DMS53 treated with DMSO at 0.1 percent for 48 hours (cell line): ENCODE data around the gene CYP17A1.
A peak's percentile ranks its signal among the peaks of the same experiment; 100 is the strongest.
"Not testable (repeated sequence)": the region's sequence is repeated elsewhere in the genome, so short reads cannot be mapped to it uniquely, and the experiment has no call there.

Source experiments
- DNase-seq: peaks from one replicate; lab custom pipeline; 2025; ENCODE audit not compliant: unreplicated experiment; lab: John Stamatoyannopoulos, UW

CYP17A1 gene

GRCh38 chr10:102838276-102838927 is 1.2 kb upstream of the CYP17A1 start:
- not testable (repeated sequence) for DNase-seq

- peak; percentile 63 for DNase-seq
Measured at GRCh38 chr10:102835007-102835482, 2.2 kb downstream of the CYP17A1 start.

GRCh38 chr10:102834143-102834542 is 3.1 kb downstream of the CYP17A1 start:
- DNase-seq, result no peak

DNA sequence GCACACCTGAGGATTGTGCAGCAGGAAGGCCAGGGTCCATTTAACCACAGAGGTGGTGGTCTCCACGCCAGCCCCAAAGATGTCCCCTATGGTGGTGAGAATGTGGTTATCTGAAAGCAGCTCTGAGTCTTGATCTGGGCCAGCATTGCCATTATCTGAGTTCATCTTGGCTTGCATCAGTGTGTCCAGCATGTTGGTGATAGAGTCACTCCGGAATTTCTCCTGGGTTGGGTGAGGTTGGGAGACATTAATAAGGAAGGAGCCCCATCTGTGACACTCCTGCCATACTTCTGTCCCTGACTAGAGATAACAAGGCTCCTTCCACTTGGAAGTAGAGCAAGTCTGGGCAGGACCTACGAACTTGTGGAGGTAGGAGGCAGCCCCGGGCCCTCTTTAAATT is 4.2 kb downstream of the CYP17A1 start:
- DNase-seq, result no peak

DNA sequence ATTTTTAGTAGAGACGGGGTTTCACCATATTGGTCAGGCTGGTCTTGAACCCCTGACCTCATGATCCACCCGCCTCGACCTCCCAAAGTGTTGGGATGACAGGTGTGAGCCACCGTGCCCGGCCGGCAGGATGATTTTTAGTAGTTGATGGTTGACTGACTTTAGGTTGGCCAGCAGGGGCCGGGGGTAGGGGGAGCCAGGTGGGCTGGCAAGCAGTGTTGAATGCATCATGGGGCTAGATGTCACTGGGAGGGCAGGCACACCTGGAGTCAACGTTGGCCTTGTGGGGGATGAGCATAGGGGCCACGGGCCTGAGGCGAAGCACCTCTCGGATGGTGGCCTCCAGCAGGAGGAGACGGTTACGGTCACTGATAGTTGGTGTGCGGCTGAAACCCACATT is 5.0 kb downstream of the CYP17A1 start:
- DNase-seq, result no peak

- no peak for DNase-seq
Measured at GRCh38 chr10:102831322-102832071, 5.7 kb downstream of the CYP17A1 start.

DNA sequence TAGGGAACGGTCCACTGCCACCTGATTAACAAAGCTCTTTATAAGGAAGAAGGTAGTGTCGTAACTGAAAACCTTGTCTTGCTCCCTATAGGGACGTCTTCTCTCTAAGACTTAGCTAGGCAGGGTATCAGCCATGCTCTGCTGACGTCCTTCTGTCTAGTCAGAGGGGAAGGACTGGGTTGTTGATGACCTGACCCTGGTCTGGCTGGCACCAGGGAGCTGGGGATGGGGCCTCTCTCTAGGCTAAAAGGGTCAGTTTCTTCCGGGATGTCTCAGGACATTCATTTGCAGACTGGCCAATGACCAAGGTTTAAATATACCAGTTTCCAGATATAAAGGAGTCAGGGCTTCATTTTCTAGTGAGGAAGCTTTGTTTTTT is 9.6 kb downstream of the CYP17A1 start:
- DNase-seq, result no peak

- no peak for DNase-seq
Measured at GRCh38 chr10:102826148-102826796, 10.9 kb downstream of the CYP17A1 start.

- DNase-seq, result no peak
Measured at GRCh38 chr10:102824664-102825063, 12.5 kb downstream of the CYP17A1 start.

DNA sequence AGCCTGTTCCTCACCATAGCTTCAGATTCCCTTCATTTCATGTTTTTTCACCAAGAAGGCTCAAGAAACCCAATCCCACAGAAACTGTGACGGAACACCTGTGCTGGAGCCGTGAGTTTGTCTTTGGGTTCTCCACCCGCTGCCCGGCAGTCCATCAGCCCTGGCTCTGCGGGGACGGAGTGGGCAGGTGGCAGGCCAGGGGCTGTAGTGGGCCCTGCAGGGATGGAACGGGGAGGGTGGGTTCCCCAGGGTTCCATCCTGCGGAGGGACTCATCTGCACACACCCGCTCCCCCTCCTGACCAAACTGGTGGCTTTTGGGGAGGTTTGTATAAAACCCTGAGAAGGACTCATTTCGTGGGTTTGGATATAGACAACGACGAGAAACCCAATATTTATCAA is 15.0 kb downstream of the CYP17A1 start:
- DNase-seq, result no peak

- not testable (repeated sequence) for DNase-seq
Measured at GRCh38 chr10:102820008-102820407, 17.2 kb downstream of the CYP17A1 start.

DNA sequence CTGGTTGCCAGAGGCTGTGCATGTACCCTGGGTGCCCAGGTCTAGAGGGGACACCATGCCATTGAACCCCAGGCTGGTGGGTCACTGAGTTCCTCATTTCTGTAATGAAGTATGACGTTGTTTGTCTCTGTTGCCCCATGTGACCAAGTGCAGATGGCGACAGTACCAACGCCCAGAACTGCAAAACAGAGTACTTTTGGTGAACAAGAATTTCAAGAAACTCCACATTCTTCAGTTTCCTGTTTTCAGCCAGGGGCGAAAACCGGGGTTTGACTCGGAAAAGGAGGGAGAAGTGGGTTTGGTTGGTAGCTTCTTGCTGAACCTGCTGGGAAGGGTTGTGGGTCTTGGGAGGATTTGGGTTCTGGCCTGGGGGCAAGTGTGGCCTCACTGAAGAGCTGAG is 18.2 kb downstream of the CYP17A1 start:
- DNase-seq, result no peak

GRCh38 chr10:102817175-102817574 is 20.0 kb downstream of the CYP17A1 start:
- no peak for DNase-seq

GRCh38 chr10:102815790-102816549 is 21.2 kb downstream of the CYP17A1 start:
- DNase-seq, result no peak

GRCh38 chr10:102814873-102815661 is 22.1 kb downstream of the CYP17A1 start:
- DNase-seq, result no peak

- DNase-seq, result no peak
Measured at GRCh38 chr10:102814453-102814871, 22.8 kb downstream of the CYP17A1 start.

- DNase-seq, result no peak
Measured at GRCh38 chr10:102813734-102814452, 23.3 kb downstream of the CYP17A1 start.

GRCh38 chr10:102813017-102813541 is 24.1 kb downstream of the CYP17A1 start:
- DNase-seq, result no peak

DNA sequence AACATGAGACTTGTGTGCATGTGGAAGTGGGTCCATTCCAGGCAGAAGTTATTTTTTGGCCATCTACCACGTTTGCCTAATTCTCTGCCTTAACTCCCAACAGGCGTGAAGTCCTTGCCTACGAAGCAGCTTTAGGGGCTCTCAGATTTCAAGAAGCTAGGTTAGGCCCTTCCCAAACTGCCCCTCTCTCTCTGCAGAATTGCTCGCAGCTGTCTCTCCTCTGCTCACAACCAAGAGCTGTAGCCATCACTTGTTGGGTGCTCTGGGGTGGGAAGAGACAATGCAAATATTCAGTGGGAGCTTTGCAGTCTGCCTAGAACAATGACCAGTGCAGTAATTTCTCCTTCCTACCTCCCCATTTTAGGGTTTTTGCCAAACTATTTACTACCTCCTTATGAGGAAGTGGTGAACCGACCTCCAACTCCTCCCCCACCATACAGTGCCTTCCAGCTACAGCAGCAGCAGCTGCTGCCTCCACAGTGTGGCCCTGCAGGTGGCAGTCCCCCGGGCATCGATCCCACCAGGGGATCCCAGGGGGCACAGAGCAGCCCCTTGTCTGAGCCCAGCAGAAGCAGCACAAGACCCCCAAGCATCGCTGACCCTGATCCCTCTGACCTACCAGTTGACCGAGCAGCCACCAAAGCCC is 24.9 kb downstream of the CYP17A1 start:
- no peak for DNase-seq
